Stimulated activated CD4-positive, alpha-beta T cell treated with anti-CD3 and anti-CD28 coated beads, Interleukin-4, amount 100 ng/mL, for 48 hours (primary cell): ENCODE results near the gene ZNF3.

Source experiments
- DNase-seq, 2 donors: peaks; one replicate each; pipeline ENCODE4 v3.0.0-alpha.2; 2020; ENCODE audit warnings: low read depth in 2 of 2

The ZNF3 gene

GRCh38 chr7:100053215-100053614 is 28.3 kb downstream of the ZNF3 start:
- DNase-seq, result no peak

GRCh38 chr7:100051611-100052010 is 29.9 kb downstream of the ZNF3 start:
- DNase-seq, result no peak

GRCh38 chr7:100049441-100050291 is 31.9 kb downstream of the ZNF3 start, which contains the start of gene ZSCAN21:
TSS of gene ZSCAN21 (plus strand) at chr7:100049774. CDS start at chr7:100057007, 7,233 bp downstream.
- peak; percentile 71 to 79 for DNase-seq

GRCh38 chr7:100048680-100049079 is 32.8 kb downstream of the ZNF3 start:
- no peak for DNase-seq

- DNase-seq, result no peak
Observed at GRCh38 chr7:100044718-100045117, 36.8 kb downstream of the ZNF3 start.

GRCh38 chr7:100040575-100040974 is 40.9 kb downstream of the ZNF3 start:
- DNase-seq, result no peak

- DNase-seq, result no peak
Observed at GRCh38 chr7:100038326-100038725, 43.2 kb downstream of the ZNF3 start.

- no peak for DNase-seq
Observed at GRCh38 chr7:100035876-100036275, 45.6 kb downstream of the ZNF3 start.

- no peak for DNase-seq
Observed at GRCh38 chr7:100034871-100035510, 46.5 kb downstream of the ZNF3 start.

GRCh38 chr7:100033526-100033925 is 48.0 kb downstream of the ZNF3 start:
- DNase-seq, result no peak

GRCh38 chr7:100029596-100029995 is 51.9 kb downstream of the ZNF3 start:
- no peak for DNase-seq

GRCh38 chr7:100027197-100027596 is 54.3 kb downstream of the ZNF3 start:
- DNase-seq, result no peak

- DNase-seq, result no peak
Observed at GRCh38 chr7:100024020-100024619, 57.4 kb downstream of the ZNF3 start.

- DNase-seq, result no peak
Observed at GRCh38 chr7:100023526-100023925, 58.0 kb downstream of the ZNF3 start.

GRCh38 chr7:100022621-100023020 is 58.9 kb downstream of the ZNF3 start:
- DNase-seq, result no peak

GRCh38 chr7:100021297-100021696 is 60.2 kb downstream of the ZNF3 start:
- no peak for DNase-seq
